ENCODE data around the gene PBRM1.
"Not testable (repeated sequence)": the region's sequence is repeated elsewhere in the genome, so short reads cannot be mapped to it uniquely, and the experiment has no call there.

Gene PBRM1
- total RNA-seq, result 146 reads per million, percentile 89 among the genes with 10 or more reads in this experiment

DNA sequence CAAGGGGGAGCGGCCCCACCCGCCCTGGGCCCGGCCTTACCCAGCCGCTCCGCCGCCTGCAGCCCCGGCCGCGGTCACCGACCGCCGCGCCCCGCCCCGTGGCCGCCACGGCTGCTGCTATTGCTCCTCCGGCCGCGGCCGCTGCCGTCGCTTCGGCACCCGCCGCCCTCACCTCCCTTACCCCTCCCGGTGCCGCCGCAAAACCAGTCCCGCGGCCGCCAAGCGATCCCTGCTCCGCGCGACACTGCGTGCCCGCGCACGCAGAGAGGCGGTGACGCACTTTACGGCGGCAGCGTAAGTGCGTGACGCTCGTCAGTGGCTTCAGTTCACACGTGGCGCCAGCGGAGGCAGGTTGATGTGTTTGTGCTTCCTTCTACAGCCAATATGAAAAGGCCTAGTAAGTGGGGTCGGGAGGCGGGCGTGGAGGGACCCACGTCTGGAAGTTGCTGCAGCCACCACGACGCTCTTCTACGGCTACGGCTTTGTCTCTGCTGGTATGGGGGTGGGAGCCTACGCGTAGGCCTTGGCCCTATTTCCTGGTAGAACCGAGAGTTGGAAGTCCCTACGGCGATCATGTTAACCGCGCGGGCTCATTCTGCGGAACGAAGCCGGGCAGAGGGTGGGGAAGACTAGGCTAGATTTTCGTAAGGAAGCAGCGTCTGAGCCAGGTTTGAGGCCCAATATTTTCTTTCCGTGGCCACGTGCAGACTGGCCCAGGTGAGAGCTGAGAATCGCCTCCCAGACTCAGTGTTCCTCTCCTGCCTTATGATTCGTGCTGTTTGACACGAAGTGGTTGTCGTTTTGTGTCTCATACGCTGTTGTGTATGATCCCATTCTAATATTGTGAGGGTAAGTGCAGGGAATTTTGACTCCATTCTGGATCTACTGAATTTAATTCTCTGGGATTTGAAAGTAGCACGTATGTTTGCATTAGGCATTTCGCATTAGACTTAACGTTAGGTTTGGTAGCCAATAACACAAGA lies at the start of gene PBRM1, which contains the start of gene GNL3:
TSS of gene PBRM1 (minus strand) at position 205 of the 983 bp plus-strand sequence.
TSS of gene GNL3 (plus strand) at position 324 of the 983 bp plus-strand sequence. CDS start at position 385, 61 bp downstream.
- DNase-seq, result peak; percentile 90

GRCh38 chr3:52733256-52733891 lies 47.7 kb upstream of the PBRM1 start:
- DNase-seq, result no peak

DNA sequence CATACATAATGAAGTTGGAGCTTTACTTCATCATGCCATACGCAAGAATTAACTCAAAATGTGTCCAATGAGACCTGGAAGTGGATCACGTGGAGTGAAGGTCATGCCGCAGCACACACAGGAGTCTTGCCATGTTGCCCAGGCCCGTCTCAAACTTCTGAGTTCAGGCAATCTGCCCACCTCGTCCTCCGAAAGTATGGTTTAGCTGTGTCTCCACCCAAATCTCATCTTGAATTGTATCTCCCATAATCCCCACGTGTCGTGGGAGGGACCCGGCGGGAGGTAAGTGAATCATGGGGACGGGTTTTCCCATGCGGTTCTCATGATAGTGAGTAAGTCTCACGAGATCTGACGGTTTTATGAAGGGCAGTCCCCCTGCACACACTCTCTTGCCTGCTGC lies 45.9 kb upstream of the PBRM1 start:
- DNase-seq, result no peak

- no peak for DNase-seq
These were observed 45.0 kb upstream of the PBRM1 start for GRCh38 chr3:52730681-52731080.

DNA sequence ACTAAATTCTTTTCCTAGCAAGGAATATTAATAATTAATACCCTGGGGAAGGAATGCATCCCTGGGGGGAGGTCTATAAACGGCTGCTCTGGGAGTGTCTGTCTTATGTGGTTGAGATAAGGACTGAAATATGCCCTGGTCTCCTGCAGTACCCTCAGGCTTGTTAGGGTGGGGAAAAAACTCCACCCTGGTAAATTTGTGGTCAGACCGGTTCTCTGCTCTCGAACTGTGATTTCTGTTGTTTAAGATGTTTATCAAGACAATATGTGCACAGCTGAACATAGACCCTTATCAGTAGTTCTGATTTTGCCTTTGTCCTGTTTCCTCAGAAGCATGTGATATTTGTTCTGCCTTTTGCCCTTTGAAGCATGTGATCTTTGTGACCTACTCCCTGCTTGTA lies 43.0 kb upstream of the PBRM1 start:
- DNase-seq, result not testable (repeated sequence)

DNA sequence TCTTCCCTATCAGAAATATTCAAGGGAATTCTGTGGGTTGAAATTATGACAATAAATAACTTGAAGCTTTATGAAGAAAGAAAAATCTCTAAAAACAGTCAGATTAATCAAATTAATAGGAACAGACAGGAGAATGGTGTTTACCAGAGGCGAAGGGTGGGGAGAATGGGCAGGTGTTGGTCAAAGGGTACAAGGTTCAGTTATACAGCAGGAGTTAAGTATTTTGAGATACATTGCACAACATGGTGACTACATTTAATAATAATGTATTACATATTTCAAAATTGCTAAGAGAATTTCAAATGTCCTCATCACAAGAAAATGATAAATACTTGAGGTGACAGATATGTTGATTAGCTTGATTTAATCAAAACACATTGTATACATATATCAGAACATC lies 38.8 kb upstream of the PBRM1 start:
- no peak for DNase-seq

GRCh38 chr3:52723935-52724334 lies 38.2 kb upstream of the PBRM1 start:
- DNase-seq, result no peak

GRCh38 chr3:52722491-52722890 lies 36.8 kb upstream of the PBRM1 start:
- no peak for DNase-seq

GRCh38 chr3:52721730-52722008 lies 36.0 kb upstream of the PBRM1 start:
- no peak for DNase-seq

- no peak for DNase-seq
These were observed 35.5 kb upstream of the PBRM1 start for GRCh38 chr3:52721002-52721729.

DNA sequence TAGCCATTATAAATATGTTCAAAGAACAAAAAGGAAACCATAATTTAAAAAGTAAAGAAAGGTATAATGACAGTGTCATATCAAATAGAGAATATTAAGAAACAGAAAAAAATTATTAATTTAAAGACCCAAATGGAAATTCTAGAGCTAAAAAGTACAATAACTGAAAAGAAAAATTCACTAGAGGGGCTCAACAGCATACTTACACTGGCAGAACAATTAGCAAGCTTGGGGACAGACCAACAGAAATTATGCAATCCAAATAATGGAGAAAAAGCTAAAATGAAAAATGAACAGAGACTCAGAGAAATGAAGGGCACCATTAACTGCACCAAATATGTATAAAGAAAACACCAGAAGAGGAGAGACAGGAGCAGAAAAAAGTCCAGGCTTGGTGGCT lies 33.9 kb upstream of the PBRM1 start:
- no peak for DNase-seq

DNA sequence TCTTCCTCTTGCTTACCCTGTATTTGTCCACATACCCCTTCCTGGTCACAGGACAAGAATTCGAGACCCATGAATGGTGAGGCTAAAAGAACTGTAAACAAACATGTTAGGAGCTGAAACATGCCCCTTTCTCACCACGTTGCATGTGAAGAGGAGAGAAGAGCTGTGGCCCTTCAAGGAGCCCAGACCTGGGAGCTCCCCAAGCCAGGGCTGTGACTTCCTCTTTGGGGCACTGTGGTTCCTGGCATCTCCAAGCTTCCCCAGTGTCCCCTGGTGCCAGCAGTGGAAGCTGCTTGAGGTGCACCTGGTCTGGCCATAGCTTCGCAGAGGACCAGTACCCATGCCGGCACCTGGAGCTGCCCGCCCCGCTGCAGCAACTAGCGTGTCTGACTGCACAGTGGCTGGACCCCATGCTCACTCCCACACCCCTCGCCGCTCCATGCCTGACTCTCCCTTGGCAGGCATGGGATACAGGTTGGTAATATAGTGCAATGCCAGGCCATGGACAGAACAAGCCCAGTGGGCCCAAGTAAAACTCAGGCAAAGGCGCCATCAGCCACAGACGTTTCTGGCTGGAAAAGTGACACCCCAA lies 30.1 kb upstream of the PBRM1 start:
- no peak for DNase-seq

DNA sequence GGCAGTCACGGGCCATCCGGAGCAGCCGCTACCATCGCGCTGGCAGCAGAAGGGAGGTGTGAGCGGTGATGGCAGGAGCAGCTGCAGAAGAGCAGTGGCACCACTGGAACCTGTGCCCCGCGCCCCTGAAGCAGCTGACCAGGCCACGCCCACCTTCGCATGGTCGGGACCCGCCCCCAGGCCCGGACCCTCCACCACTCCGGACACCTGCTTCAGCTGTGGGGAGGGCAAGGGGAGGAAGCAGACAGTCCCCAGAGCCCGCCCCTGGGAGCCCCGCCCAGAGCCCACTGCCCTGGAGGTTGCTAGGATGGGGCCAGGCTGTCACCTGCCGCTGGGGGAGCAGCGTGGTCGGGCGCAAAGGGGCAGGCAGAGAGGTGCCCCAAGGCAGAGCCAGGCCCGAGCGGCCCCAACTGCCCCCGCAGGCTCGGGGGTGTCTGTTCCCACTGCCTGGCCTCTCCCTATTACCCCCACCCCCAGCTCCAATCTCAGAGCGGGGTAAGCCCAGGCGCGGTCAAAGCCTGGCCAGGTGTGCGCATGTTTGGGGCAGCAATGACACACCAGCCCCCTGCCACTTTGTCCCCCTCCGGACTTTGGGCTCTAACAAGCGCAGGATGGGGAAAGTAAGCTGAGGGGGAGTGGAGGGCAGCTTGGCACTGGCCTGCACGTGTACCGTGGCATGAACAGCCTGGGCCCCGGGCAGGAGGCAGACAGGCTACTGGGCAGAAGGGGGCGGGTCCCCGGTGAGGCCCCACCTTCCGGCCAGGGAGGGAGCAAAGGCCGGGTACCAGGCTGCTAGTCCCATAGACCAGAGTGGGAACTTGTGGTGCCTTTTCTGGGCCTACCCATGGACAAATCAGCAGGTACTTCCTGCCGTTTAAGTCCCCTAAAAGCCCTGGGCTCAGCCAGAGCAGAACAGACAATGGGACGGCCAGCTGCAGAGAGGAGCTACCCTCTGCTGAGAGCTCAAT lies 28.9 kb upstream of the PBRM1 start:
- no peak for DNase-seq

DNA sequence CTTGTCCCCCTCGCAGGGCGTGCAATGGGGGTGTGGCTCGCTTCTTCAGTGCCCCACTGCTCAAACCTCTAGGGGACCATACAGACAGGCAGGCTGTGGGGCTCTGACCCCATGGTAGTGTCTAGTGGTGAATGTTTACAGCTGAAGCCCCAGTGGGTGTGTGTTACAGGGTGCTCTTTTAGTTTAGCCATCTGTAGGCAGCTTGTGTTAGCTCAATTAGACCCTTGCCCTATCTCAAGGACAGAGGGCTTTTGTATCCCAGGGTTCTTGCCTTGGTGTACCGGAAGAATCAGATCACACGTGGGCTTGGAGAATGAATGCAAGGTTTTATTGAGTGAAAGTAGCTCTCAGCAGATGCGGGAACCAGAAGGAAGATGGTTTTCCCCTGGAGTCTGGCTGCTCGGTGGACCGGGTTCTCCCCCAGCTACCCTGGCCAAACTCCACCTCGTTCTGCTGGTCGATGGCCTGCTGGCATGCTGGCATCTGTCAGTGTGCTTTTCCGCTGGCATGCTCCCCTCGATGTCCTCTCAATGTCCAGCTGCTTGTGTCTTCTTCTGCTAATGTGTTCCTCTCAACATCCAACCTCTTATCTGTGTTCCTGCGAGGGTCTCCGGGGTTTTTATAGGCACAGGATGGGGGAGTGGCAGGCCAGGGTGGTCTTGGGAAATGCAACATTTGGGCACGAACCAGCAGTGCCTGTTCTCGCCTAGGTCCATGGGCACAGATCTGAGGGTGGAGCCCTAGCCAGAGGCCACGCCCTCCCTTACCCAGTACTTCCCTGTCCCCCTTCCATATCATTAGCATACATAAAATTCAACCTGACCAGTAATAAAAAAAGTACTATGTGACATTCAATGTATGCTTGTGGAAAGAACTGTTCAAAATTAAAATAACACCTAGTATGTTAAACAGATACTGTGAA lies 26.8 kb upstream of the PBRM1 start:
- no peak for DNase-seq

DNA sequence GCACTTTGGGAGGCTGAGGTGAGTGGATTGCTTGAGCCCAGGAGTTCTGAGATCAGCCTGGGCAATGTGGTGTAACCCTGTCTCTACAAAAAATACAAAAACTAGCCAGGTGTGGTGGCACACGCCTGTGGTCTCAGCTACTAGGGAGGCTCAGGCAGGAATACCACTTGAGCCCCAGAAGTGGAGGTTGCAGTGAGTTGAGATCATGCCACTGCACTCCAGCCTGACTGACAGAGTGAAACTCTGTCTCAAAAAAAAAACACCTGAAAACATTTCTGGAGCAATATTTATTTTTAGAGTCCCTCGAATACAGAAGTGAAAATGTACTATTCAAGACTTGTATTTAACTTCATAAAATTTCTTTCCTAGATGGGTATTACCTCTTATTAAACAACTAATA lies 24.8 kb upstream of the PBRM1 start:
- no peak for DNase-seq

DNA sequence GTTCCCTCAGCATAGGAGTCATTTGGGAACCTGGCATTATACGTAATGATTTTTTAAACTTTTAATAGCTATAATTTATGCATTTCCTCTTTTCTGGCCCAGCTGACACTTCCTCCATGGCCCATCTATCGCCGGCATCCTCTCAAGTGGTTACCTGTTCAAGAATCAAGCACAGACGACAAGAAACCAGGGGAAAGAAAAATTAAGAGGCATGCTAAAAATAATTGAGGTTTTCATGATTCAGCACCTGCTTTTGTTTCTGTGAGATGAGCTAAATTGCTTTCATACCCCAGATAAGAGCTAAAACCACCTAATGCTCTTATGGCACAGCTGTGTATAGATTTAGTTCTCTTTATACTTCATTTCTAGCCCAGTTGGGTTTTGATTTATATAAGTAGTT lies 21.9 kb upstream of the PBRM1 start:
- no peak for DNase-seq

GRCh38 chr3:52705688-52706686 lies 20.3 kb upstream of the PBRM1 start, which contains the start of the genes GLT8D1 and SPCS1:
GLT8D1 (minus strand) TSS chr3:52705791; CDS start chr3:52700460, 5,331 bp downstream.
SPCS1 (plus strand) TSS chr3:52706106; CDS start chr3:52706247, 141 bp downstream.
- DNase-seq, result peak; percentile 82

GRCh38 chr3:52705438-52705687 lies 19.6 kb upstream of the PBRM1 start:
- DNase-seq, result no peak
